CD14-positive monocyte (primary cell): ENCODE results near the gene PNMA8B. TPM values are rescaled to one million over a fixed set of nuclear protein-coding genes. Genes with fewer than 3 reads are reported as not detected.

Experiments
- DNase-seq, 3 donors: peaks; one replicate each; pipeline ENCODE4 v3.0.0-alpha.2; 2011 to 2022
- H2AFZ ChIP-seq: 2 replicates; pipeline ENCODE4 v1.6.0; 2012; ENCODE audit warnings: mild to moderate bottlenecking, low read depth, low read length, inconsistent platforms; ENCODE audit not compliant: insufficient read depth, poor library complexity, severe bottlenecking
- H3K27ac ChIP-seq, 2 donors: 1 replicate in 1 of 2; 2 replicates in 1 of 2; pipeline ENCODE4 v1.5.1; 2012 to 2013; ENCODE audit warnings: low read length in 2 of 2, control low read depth in 1 of 2, inconsistent platforms in 1 of 2, low read depth in 1 of 2, mild to moderate bottlenecking in 1 of 2
- H3K27me3 ChIP-seq, 2 donors: one replicate each; pipeline versions ENCODE4 v1.6.0 to v1.6.1; 2011 to 2013; ENCODE audit warnings: low read length in 2 of 2; ENCODE audit not compliant: control insufficient read depth in 2 of 2, insufficient read depth in 2 of 2
- H3K36me3 ChIP-seq, 2 donors: replicated peaks in 1 of 2; 1 replicate in 1 of 2; 2 replicates in 1 of 2; pipeline versions ENCODE4 v1.5.1 to v1.6.1; 2012 to 2013; ENCODE audit warnings: low read length in 2 of 2, control low read depth in 1 of 2, inconsistent platforms in 1 of 2, mild to moderate bottlenecking in 1 of 2; ENCODE audit not compliant: insufficient read depth in 2 of 2, control insufficient read depth in 1 of 2
- H3K4me1 ChIP-seq, 2 donors: 1 replicate in 1 of 2; 2 replicates in 1 of 2; pipeline versions ENCODE4 v1.5.1 to v1.6.1; 2012 to 2013; ENCODE audit warnings: low read length in 2 of 2, control low read depth in 1 of 2, inconsistent platforms in 1 of 2, mild to moderate bottlenecking in 1 of 2, moderate library complexity in 1 of 2; ENCODE audit not compliant: insufficient read depth in 2 of 2, control insufficient read depth in 1 of 2
- H3K4me2 ChIP-seq: replicated peaks from 2 replicates; pipeline ENCODE3; 2012; ENCODE audit warnings: low read length, moderate library complexity, mild to moderate bottlenecking; ENCODE audit not compliant: poor library complexity, severe bottlenecking; ENCODE audit errors: extremely low read depth
- H3K4me3 ChIP-seq, 3 experiments: fragments of 200-600 bp in 1 of 3; sonication (generic) in 1 of 3; replicated peaks in 1 of 3; 1 replicate in 2 of 3; 2 replicates in 1 of 3; pipeline ENCODE4 v1.5.1; 2011 to 2013; ENCODE audit warnings: low read length in 3 of 3, mild to moderate bottlenecking in 3 of 3, control low read depth in 2 of 3, low read depth in 2 of 3, inconsistent platforms in 1 of 3, moderate library complexity in 1 of 3
- H3K79me2 ChIP-seq: 2 replicates; pipeline ENCODE4 v1.6.0; 2012; ENCODE audit warnings: mild to moderate bottlenecking, control low read depth, inconsistent platforms, low read length, moderate library complexity; ENCODE audit not compliant: insufficient read depth
- H3K9ac ChIP-seq: 2 replicates; pipeline ENCODE4 v1.6.0; 2017; ENCODE audit warnings: low read length, mild to moderate bottlenecking; ENCODE audit not compliant: insufficient read depth, poor library complexity, severe bottlenecking
- H3K9me3 ChIP-seq, 2 donors: replicated peaks in 1 of 2; 1 replicate in 1 of 2; 2 replicates in 1 of 2; pipeline versions ENCODE4 v1.5.1 to v1.6.1; 2012 to 2013; ENCODE audit warnings: low read length in 2 of 2, control low read depth in 1 of 2; ENCODE audit not compliant: control insufficient read depth in 1 of 2, insufficient read depth in 1 of 2
- H4K20me1 ChIP-seq: 2 replicates; pipeline ENCODE4 v1.6.0; 2012; ENCODE audit warnings: mild to moderate bottlenecking, low read length, control low read depth, moderate library complexity; ENCODE audit not compliant: insufficient read depth
- H3K27ac Mint-ChIP-seq, 7 donors: one replicate each; pipeline ENCODE4 v1.8.0; 2020; ENCODE audit warnings: mild to moderate bottlenecking in 7 of 7, mixed read lengths in 7 of 7, moderate library complexity in 6 of 7, inconsistent platforms in 2 of 7
- H3K27me3 Mint-ChIP-seq, 3 donors: one replicate each; pipeline ENCODE4 v1.8.0; 2021 to 2022; ENCODE audit warnings: low read depth in 3 of 3, mild to moderate bottlenecking in 3 of 3, mixed read lengths in 3 of 3, moderate library complexity in 3 of 3, inconsistent platforms in 1 of 3
- H3K36me3 Mint-ChIP-seq, 2 donors: one replicate each; pipeline ENCODE4 v1.8.0; 2020; ENCODE audit warnings: mixed read lengths in 2 of 2, inconsistent platforms in 1 of 2, mild to moderate bottlenecking in 1 of 2
- H3K4me1 Mint-ChIP-seq: one replicate; pipeline ENCODE4 v1.8.0; 2020; ENCODE audit warnings: mild to moderate bottlenecking, mixed read lengths
- H3K4me3 Mint-ChIP-seq, 2 donors: one replicate each; pipeline ENCODE4 v1.8.0; 2020; ENCODE audit warnings: mild to moderate bottlenecking in 2 of 2, mixed read lengths in 2 of 2, moderate library complexity in 1 of 2
- H3K9me3 Mint-ChIP-seq, 7 donors: one replicate each; pipeline ENCODE4 v1.8.0; 2020 to 2022; ENCODE audit warnings: mixed read lengths in 7 of 7, mild to moderate bottlenecking in 6 of 7, moderate library complexity in 6 of 7, inconsistent platforms in 2 of 7
- WGBS: methylation state at CpG from one replicate; pipeline ENCODE4 v1.1.5; 2013; ENCODE audit warnings: missing lambda C conversion rate; ENCODE audit not compliant: insufficient coverage; 5-methylcytosine and 5-hydroxymethylcytosine counted together
- intact Hi-C, 2 donors: fragments of 100-400 bp; cut with micrococcal nuclease; formaldehyde crosslinking; loops; one replicate each; pipeline versions ENCODE4 v1.15.0 to v1.15.1; 2023
- polyA plus RNA-seq, 3 donors: library from polyadenylated mRNA; depleted of rRNA in 1 of 3; unstranded in 2 of 3; stranded (reverse) in 1 of 3; fragments of 300-500 nt in 2 of 3; fragments of >200 nt in 1 of 3; fragmentation: Illumina TruSeq in 2 of 3; gene quantifications; 1 replicate in 2 of 3; 2 replicates in 1 of 3; pipeline ENCODE4 v1.2.3, GENCODE V29; 2012 to 2021
- TF ChIP-seq, protein P1 (sequence below): fragments of 200-600 bp; IDR thresholded peaks from one replicate; pipeline ENCODE4 v1.8.0; 2022; ENCODE audit warnings: antibody characterized with exemption, mild to moderate bottlenecking

PNMA8B gene
- polyA plus RNA-seq, 3 donors: 0.07 to 0.16 TPM; not detected in 1

- no peaks in the 10 kb centered on the region for H3K36me3 ChIP-seq
- Mint-ChIP-seq H3K36me3 (no peaks in the 10 kb centered on the region), H3K27me3 (peaks cover 25 to 43% (median 29%) of the 10 kb centered on the region in 3 donors), H3K4me3 (peak overlapping the region in 1 of 2 donors; percentile 20), H3K27ac (no peak overlapping the region), H3K9me3 (peaks cover 0 to 8% (median 4%) of the 10 kb centered on the region in 7 donors), H3K4me1 (peaks cover 3% of the 10 kb centered on the region)
- no peak for DNase-seq
- H3K27ac ChIP-seq: no peak overlapping the region
- WGBS: 100% methylated on average over 3 of the region's 5 CpGs
- H3K9ac ChIP-seq: no peak overlapping the region
- H3K4me3 ChIP-seq: no peak overlapping the region
- H4K20me1 ChIP-seq: no peaks in the 10 kb centered on the region
- H3K4me2 ChIP-seq: no peak overlapping the region
- H3K4me1 ChIP-seq: no peaks in the 10 kb centered on the region
- no peaks in the 10 kb centered on the region for H3K9me3 ChIP-seq
- intact Hi-C loops: no loop called here
- no peak overlapping the region for H2AFZ ChIP-seq
- H3K27me3 ChIP-seq: peaks cover 0 to 6% of the 10 kb centered on the region in 2 donors
- TF ChIP-seq, protein P1, sequence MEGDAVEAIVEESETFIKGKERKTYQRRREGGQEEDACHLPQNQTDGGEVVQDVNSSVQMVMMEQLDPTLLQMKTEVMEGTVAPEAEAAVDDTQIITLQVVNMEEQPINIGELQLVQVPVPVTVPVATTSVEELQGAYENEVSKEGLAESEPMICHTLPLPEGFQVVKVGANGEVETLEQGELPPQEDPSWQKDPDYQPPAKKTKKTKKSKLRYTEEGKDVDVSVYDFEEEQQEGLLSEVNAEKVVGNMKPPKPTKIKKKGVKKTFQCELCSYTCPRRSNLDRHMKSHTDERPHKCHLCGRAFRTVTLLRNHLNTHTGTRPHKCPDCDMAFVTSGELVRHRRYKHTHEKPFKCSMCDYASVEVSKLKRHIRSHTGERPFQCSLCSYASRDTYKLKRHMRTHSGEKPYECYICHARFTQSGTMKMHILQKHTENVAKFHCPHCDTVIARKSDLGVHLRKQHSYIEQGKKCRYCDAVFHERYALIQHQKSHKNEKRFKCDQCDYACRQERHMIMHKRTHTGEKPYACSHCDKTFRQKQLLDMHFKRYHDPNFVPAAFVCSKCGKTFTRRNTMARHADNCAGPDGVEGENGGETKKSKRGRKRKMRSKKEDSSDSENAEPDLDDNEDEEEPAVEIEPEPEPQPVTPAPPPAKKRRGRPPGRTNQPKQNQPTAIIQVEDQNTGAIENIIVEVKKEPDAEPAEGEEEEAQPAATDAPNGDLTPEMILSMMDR: no peak
- H3K79me2 ChIP-seq: no peaks in the 10 kb centered on the region
These were observed 7.2 kb upstream of the PNMA8B start for GRCh38 chr19:46502891-46503290.

- Mint-ChIP-seq H3K4me1 (peaks cover 3% of the 10 kb centered on the region), H3K27ac (no peak overlapping the region), H3K36me3 (peaks cover 0 to under 1% of the 10 kb centered on the region in 2 donors), H3K4me3 (peak overlapping the region in 1 of 2 donors; percentile 57), H3K27me3 (peaks cover 36 to 61% (median 38%) of the 10 kb centered on the region in 3 donors), H3K9me3 (peaks cover 0 to 10% (median 4%) of the 10 kb centered on the region in 7 donors)
- H2AFZ ChIP-seq: no peak overlapping the region
- H3K79me2 ChIP-seq: no peaks in the 10 kb centered on the region
- H3K27me3 ChIP-seq: peaks cover 3 to 27% of the 10 kb centered on the region in 2 donors
- no peaks in the 10 kb centered on the region for H4K20me1 ChIP-seq
- intact Hi-C loops: no loop called here
- H3K9me3 ChIP-seq: peaks cover 0 to 11% of the 10 kb centered on the region in 2 donors
- DNase-seq: no peak
- no peak overlapping the region for H3K4me2 ChIP-seq
- H3K27ac ChIP-seq: no peak overlapping the region
- no peak overlapping the region for H3K9ac ChIP-seq
- H3K4me1 ChIP-seq: peaks cover 0 to 6% of the 10 kb centered on the region in 2 donors
- no peak overlapping the region for H3K4me3 ChIP-seq
- WGBS: 40% methylated on average over 1 of the region's 4 CpGs
- TF ChIP-seq, protein P1: no peak
- H3K36me3 ChIP-seq: no peaks in the 10 kb centered on the region
These were observed 4.0 kb upstream of the PNMA8B start for GRCh38 chr19:46499692-46500091.
